HEK293T (cell line): ENCODE results near the gene RBM25.
"Not testable (repeated sequence)": the region's sequence is repeated elsewhere in the genome, so short reads cannot be mapped to it uniquely, and the experiment has no call there.

Experiments used
- CTCF ChIA-PET: fragments of 350-600 bp; formaldehyde crosslinking; extraction: SDS; loops from one replicate; lab custom pipeline; 2021; ENCODE audit warnings: antibody characterized with exemption, inconsistent platforms; lab: Yijun Ruan, JAX
- POLR2A ChIA-PET: fragments of 350-600 bp; formaldehyde crosslinking; extraction: SDS; loops from one replicate; lab custom pipeline; 2020; ENCODE audit warnings: antibody characterized with exemption, inconsistent platforms; lab: Yijun Ruan, JAX
- DNase-seq: peaks from one replicate; pipeline ENCODE4 v3.0.0; 2012; ENCODE audit warnings: mixed read lengths; ENCODE audit errors: extremely low spot score
- ARNT ChIP-seq: fragments of 450-650 bp; IDR thresholded peaks from 2 replicates; pipeline ENCODE4 v1.6.1; 2017; ENCODE audit warnings: mild to moderate bottlenecking
- BHLHE40 ChIP-seq: fragments of 450-650 bp; IDR thresholded peaks from 2 replicates; pipeline ENCODE4 v1.6.1; 2016; ENCODE audit warnings: mild to moderate bottlenecking, moderate library complexity, borderline replicate concordance
- CTBP1 ChIP-seq: fragments of 450-650 bp; IDR thresholded peaks from 2 replicates; pipeline ENCODE4 v1.6.1; 2016; ENCODE audit warnings: borderline replicate concordance
- ELF4 ChIP-seq: fragments of 450-650 bp; IDR thresholded peaks from 2 replicates; pipeline ENCODE4 v1.6.1; 2017; ENCODE audit warnings: antibody characterized with exemption
- FOXA1 ChIP-seq: fragments of 450-650 bp; IDR thresholded peaks from 2 replicates; pipeline ENCODE4 v1.6.1; 2016; ENCODE audit warnings: mild to moderate bottlenecking
- FOXK2 ChIP-seq: fragments of 450-650 bp; IDR thresholded peaks from 2 replicates; pipeline ENCODE4 v1.6.1; 2016; ENCODE audit warnings: mild to moderate bottlenecking
- FOXM1 ChIP-seq: fragments of 450-650 bp; IDR thresholded peaks from 2 replicates; pipeline ENCODE4 v1.6.1; 2017; ENCODE audit warnings: mild to moderate bottlenecking, borderline replicate concordance
- HDGF ChIP-seq: fragments of 450-650 bp; IDR thresholded peaks from 2 replicates; pipeline ENCODE4 v1.6.1; 2017; ENCODE audit warnings: antibody characterized with exemption, borderline replicate concordance
- L3MBTL2 ChIP-seq: fragments of 450-650 bp; conservative IDR thresholded peaks from 2 replicates; pipeline ENCODE4 v1.6.1; 2016; ENCODE audit warnings: mild to moderate bottlenecking
- LEF1 ChIP-seq: fragments of 450-650 bp; IDR thresholded peaks from 2 replicates; pipeline ENCODE4 v1.6.1; 2017; ENCODE audit warnings: mild to moderate bottlenecking, borderline replicate concordance
- NFRKB ChIP-seq: fragments of 450-650 bp; IDR thresholded peaks from 2 replicates; pipeline ENCODE4 v1.6.1; 2016; ENCODE audit warnings: mild to moderate bottlenecking, moderate library complexity
- SP1 ChIP-seq: fragments of 450-650 bp; IDR thresholded peaks from 2 replicates; pipeline ENCODE4 v1.6.1; 2017
- SUZ12 ChIP-seq: fragments of 450-650 bp; IDR thresholded peaks from 2 replicates; pipeline ENCODE4 v1.6.1; 2016; ENCODE audit warnings: mild to moderate bottlenecking
- TARDBP ChIP-seq: fragments of 450-650 bp; IDR thresholded peaks from 2 replicates; pipeline ENCODE4 v1.6.1; 2016
- ZNF384 ChIP-seq: fragments of 450-650 bp; IDR thresholded peaks from 2 replicates; pipeline ENCODE4 v1.6.1; 2016
- TF ChIP-seq, protein P1 (sequence below): fragments of 450-650 bp; IDR thresholded peaks from 2 replicates; pipeline ENCODE4 v1.6.1; 2016

RBM25 gene

DNA sequence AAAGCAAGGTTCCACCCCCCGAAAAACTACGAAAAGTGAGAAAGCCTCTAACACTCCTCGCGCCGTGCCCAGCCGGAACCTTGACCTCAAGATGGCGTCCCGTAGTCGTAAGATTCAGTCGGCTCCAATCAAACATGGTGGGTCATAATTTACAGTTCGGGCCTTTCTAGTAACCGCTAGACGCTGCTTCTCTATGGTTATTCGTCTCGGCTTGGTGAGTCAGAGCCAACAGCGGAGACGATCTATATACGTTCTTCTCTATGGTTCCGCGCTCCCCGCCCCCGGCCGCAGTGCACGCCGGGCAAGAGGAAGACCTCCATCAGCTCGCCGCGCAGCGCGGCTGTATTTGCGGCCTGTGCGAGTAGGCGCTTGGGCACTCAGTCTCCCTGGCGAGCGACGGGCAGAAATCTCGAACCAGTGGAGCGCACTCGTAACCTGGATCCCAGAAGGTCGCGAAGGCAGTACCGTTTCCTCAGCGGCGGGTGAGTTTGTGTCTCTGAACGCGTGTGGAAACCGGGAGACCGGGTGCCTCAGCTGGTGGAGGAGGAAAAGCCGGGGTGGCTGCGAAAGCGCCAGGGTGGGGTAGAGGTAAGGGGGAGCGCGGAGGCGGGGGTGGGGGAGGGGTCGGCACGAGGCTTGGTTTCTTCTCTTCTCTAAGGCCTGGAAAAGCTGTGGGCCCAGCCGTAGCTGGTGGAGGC, at the start of gene RBM25:
RBM25 (plus strand) TSS at position 311 of the 698 bp plus-strand sequence. CDS start 13,108 bp downstream, outside the sequence.
- POLR2A ChIA-PET: interaction anchor here (0.6 to 2.4 kb wide), 33 partner anchors 9 to 404 kb away, joined by 3 to 33 read pairs (median 4); partner anchors contain the start of genes DCAF4, NUMB, PSEN1 and ZFYVE1
- peak; percentile 92 for TF ChIP-seq NFRKB
- TF ChIP-seq LEF1: no peak
- TF ChIP-seq CTBP1: no peak
- TF ChIP-seq, protein P1, sequence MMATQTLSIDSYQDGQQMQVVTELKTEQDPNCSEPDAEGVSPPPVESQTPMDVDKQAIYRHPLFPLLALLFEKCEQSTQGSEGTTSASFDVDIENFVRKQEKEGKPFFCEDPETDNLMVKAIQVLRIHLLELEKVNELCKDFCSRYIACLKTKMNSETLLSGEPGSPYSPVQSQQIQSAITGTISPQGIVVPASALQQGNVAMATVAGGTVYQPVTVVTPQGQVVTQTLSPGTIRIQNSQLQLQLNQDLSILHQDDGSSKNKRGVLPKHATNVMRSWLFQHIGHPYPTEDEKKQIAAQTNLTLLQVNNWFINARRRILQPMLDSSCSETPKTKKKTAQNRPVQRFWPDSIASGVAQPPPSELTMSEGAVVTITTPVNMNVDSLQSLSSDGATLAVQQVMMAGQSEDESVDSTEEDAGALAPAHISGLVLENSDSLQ: peak; percentile 87
- no peak for TF ChIP-seq ZNF384
- TF ChIP-seq FOXK2: no peak
- TF ChIP-seq SUZ12: no peak
- no peak for TF ChIP-seq FOXM1
- TF ChIP-seq ARNT: 0 out of 2 replicates have a peak, but pooled peaks have one; percentile 12
- TF ChIP-seq L3MBTL2: peak; percentile 79
- TF ChIP-seq ELF4: peak; percentile 81
- TF ChIP-seq BHLHE40: no peak
- TF ChIP-seq TARDBP: no peak
- no peak for TF ChIP-seq FOXA1
- no peak for TF ChIP-seq HDGF
- no peak for TF ChIP-seq SP1
- CTCF ChIA-PET: interaction anchor here (0.6 kb wide), 1 partner anchor 153 kb away, joined by 3 read pairs; no protein-coding TSS in a partner anchor
- DNase-seq: peak; percentile 94

DNA sequence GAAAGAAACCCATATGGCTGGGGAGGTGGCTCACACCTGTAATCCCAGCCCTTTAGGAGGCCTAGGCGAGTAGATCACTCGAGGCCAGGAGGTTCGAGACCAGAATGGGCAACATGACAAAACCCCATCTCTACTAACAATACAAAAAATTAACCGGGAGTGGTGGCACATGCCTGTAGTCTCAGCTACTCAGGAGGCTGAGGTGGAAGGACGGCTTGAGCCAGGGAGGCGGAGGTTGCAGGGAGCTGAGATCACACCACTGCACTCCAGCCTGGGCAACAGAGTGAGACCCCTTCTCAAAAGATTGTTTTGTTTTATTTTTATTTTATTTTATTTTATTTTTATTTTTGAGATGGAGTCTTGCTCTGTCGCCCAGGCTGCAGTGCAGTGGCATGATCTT, 47.1 kb upstream of the RBM25 start:
- POLR2A ChIA-PET: not testable (repeated sequence)
- CTCF ChIA-PET: interaction anchor here (0.6 kb wide), 1 partner anchor 483 kb away, joined by 5 read pairs; no protein-coding TSS in a partner anchor

DNA sequence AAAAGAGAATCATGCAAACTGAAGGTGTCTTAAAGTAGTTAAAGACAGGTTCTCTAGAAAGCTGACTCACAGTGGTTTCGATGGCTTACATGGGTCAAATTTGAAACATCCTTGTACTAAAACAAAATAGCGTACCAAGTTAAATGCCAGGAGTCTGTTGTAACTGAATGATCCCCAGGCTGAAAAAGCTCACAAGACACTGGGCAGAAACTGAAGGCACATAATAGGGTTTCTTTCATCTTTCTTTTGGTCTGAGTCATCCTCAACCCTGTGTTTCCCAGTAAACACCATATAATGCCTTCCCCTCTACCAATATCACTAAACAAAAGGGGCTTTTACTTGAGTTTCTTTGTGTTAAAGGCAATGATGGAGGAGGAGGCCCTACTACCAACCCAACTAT, 44.2 kb upstream of the RBM25 start:
- ChIA-PET CTCF (no interaction called here), POLR2A (no interaction called here)
- TF ChIP-seq NFRKB (no peak), FOXA1 (no peak), FOXM1 (no peak), ELF4 (no peak), CTBP1 (no peak), SP1 (no peak), ARNT (no peak), TARDBP (no peak), BHLHE40 (no peak), HDGF (no peak), L3MBTL2 (no peak), LEF1 (no peak), SUZ12 (no peak), FOXK2 (no peak), ZNF384 (no peak)
- TF ChIP-seq, protein P1: no peak
- no peak for DNase-seq

More for the DNA sequence above, 47.1 kb upstream of the RBM25 start:
- not testable (repeated sequence) for DNase-seq

DNA sequence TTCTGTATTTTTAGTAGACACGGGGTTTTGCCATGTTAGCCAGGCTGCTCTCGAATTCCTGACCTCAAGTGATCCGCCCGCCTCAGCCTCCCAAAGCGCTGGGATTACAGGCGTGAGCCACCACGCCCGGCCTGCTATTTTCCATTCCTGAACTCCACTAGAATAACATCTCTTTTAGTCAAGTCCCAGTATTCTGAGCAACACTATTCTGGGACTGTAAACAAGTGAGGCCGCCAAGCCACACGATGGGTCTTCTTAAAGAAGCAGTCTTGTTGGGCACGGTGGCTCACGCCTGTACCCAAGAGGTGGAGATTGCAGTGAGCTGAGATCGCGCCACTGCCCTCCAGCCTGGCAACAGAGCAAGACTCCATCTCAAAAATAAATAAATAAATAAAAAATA, 42.8 kb upstream of the RBM25 start:
- POLR2A ChIA-PET, CTCF ChIA-PET, DNase-seq: not testable (repeated sequence)

DNA sequence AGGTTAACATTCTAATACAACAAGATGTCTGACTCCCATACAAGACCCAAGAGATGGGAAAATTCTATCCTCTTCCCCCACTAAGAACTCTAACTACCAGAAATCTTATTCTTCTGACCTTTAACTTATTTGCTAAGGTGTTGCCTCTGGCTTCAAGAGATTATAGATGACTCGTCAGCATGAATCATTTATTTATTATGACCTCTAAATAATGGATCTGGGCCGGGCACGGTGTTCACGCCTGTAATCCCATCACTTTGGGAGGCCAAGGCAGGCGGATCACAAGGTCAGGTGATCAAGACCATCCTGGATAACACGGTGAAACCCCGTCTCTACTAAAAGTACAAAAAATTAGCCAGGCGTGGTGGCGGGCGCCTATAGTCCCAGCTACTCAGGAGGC, 42.3 kb upstream of the RBM25 start:
- CTCF ChIA-PET: interaction anchor here (0.7 kb wide), 1 partner anchor 451 kb away, joined by 3 read pairs; no protein-coding TSS in a partner anchor
- POLR2A ChIA-PET, DNase-seq: not testable (repeated sequence)

DNA sequence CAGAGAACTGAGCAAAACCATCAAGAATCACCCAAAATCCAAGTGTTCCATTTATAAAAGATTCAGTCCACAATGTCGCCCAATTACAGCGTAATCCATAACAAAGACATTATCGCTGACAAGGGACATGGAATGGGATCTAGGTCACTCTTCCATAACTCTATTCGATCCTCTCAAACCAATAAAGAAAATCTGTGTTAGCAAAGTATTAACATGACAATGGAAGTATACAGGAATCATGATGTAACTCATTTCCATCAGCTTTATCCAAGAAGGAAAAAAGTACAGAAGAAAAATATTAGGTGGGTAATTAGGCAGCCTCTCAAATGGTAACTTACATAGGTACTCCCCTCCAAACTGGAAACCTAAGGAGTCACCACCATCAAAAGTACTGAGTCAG, 36.3 kb upstream of the RBM25 start:
- ChIA-PET POLR2A (no interaction called here), CTCF (no interaction called here)
- DNase-seq: no peak
- no peak for TF ChIP-seq FOXA1
- no peak for TF ChIP-seq L3MBTL2
- no peak for TF ChIP-seq NFRKB
- TF ChIP-seq TARDBP: no peak
- no peak for TF ChIP-seq BHLHE40

DNA sequence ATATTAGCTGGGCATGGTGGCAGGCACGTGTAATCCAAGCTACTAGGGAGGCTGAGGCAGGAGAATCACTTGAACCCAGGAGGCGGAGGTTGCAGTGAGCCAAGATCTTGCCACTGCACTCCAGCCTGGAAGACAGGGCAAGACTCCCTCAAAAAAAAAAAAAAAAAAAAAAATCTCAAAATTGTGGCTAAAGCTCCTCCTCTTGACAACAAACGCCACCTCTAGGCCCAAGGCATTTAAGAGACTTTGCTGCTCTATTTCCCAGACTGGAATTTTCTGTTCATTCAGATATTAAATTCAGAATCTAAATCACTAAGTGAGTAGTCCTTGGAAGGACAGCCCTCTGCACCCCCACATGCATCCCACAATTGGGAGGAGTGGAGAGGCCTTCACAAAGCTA, 32.8 kb upstream of the RBM25 start:
- DNase-seq: no peak
- TF ChIP-seq ZNF384: peak; percentile 60; the same call in 1 of the 2 replicates
- TF ChIP-seq FOXA1: no peak
- POLR2A ChIA-PET: interaction anchor here (1.2 to 1.4 kb wide), 2 partner anchors 17 to 33 kb away, joined by 3 to 4 read pairs; partner anchors contain the start of gene RBM25
- CTCF ChIA-PET: no interaction called here
